WTC11 (cell line): ENCODE results near the gene NAALADL2. TPM values are rescaled to one million over a fixed set of nuclear protein-coding genes. Genes with fewer than 3 reads are reported as not detected.

Experiments
- ATAC-seq: fragments of 200-7000 bp; cut with Tn5 transposase; 2 replicates; pipeline ENCODE4 v1.10.0; 2021; ENCODE audit warnings: mild to moderate bottlenecking, moderate library complexity
- CTCF ChIA-PET: fragments of 300-600 bp; sonication (Branson Sonifier 250); formaldehyde crosslinking; loops from one replicate; lab custom pipeline; 2021; ENCODE audit warnings: antibody characterized with exemption; lab: Charles Lee
- POLR2A ChIA-PET: fragments of 350-600 bp; sonication (Branson Sonifier 250); formaldehyde crosslinking; loops from one replicate; lab custom pipeline; 2021; ENCODE audit warnings: antibody characterized with exemption; lab: Charles Lee
- DNase-seq: peaks from one replicate; pipeline ENCODE4 v3.0.0; 2021; ENCODE audit warnings: low spot score
- H3K27ac Mint-ChIP-seq: 2 replicates; pipeline ENCODE4 v1.8.0; 2021; ENCODE audit warnings: mixed read lengths
- H3K27me3 Mint-ChIP-seq: 2 replicates; pipeline ENCODE4 v1.8.0; 2021; ENCODE audit warnings: low read depth, mild to moderate bottlenecking, moderate library complexity, mixed read lengths
- H3K36me3 Mint-ChIP-seq: 2 replicates; pipeline ENCODE4 v1.8.0; 2021; ENCODE audit warnings: mixed read lengths
- H3K4me1 Mint-ChIP-seq: 2 replicates; pipeline ENCODE4 v1.8.0; 2022; ENCODE audit warnings: mixed read lengths
- H3K4me3 Mint-ChIP-seq: 2 replicates; pipeline ENCODE4 v1.8.0; 2021; ENCODE audit warnings: mild to moderate bottlenecking, moderate library complexity, mixed read lengths
- H3K9me3 Mint-ChIP-seq: 2 replicates; pipeline ENCODE4 v1.8.0; 2021; ENCODE audit warnings: mixed read lengths
- ATF1 ChIP-seq: sonication (generic); formaldehyde crosslinking; IDR thresholded peaks from 2 replicates; pipeline ENCODE4 v1.8.1; 2023; ENCODE audit warnings: mild to moderate bottlenecking, moderate library complexity, missing genetic modification reagents
- CBFB ChIP-seq: sonication (generic); formaldehyde crosslinking; IDR thresholded peaks from 2 replicates; pipeline ENCODE4 v1.8.1; 2022; ENCODE audit warnings: mild to moderate bottlenecking, low read depth, missing genetic modification reagents
- CREM ChIP-seq: sonication (generic); formaldehyde crosslinking; IDR thresholded peaks from 2 replicates; pipeline ENCODE4 v1.8.1; 2022; ENCODE audit warnings: mild to moderate bottlenecking, missing genetic modification reagents, moderate library complexity
- ELF4 ChIP-seq: sonication (generic); formaldehyde crosslinking; IDR thresholded peaks from 2 replicates; pipeline ENCODE4 v1.8.1; 2022; ENCODE audit warnings: low read depth, mild to moderate bottlenecking, moderate library complexity, missing genetic modification reagents
- ESRRA ChIP-seq: sonication (generic); formaldehyde crosslinking; IDR thresholded peaks from 2 replicates; pipeline ENCODE4 v1.8.1; 2022; ENCODE audit warnings: mild to moderate bottlenecking, missing genetic modification reagents, borderline replicate concordance
- FOXK1 ChIP-seq: sonication (generic); formaldehyde crosslinking; IDR thresholded peaks from 2 replicates; pipeline ENCODE4 v1.8.0; 2022; ENCODE audit warnings: mild to moderate bottlenecking, moderate library complexity, missing genetic modification reagents
- FOXP1 ChIP-seq: sonication (generic); formaldehyde crosslinking; IDR thresholded peaks from 2 replicates; pipeline ENCODE4 v1.8.0; 2022; ENCODE audit warnings: missing genetic modification reagents, mild to moderate bottlenecking, moderate library complexity, borderline replicate concordance
- IRF2 ChIP-seq: sonication (generic); formaldehyde crosslinking; IDR thresholded peaks from 2 replicates; pipeline ENCODE4 v1.8.0; 2022; ENCODE audit warnings: low read depth, missing genetic modification reagents, borderline replicate concordance
- JAZF1 ChIP-seq: fragments of 250-450 bp; sonication (Bioruptor Pico); IDR thresholded peaks from 2 replicates; pipeline ENCODE4 v1.9.0; 2021; ENCODE audit warnings: moderate library complexity, mild to moderate bottlenecking, inconsistent platforms
- KAT7 ChIP-seq: sonication (generic); formaldehyde crosslinking; IDR thresholded peaks from 2 replicates; pipeline ENCODE4 v1.8.1; 2023; ENCODE audit warnings: missing genetic modification reagents, mild to moderate bottlenecking, borderline replicate concordance
- MYBL2 ChIP-seq: sonication (generic); formaldehyde crosslinking; IDR thresholded peaks from 2 replicates; pipeline ENCODE4 v1.8.1; 2023; ENCODE audit warnings: mild to moderate bottlenecking, moderate library complexity, missing genetic modification reagents
- NFYB ChIP-seq: sonication (generic); formaldehyde crosslinking; conservative IDR thresholded peaks from 2 replicates; pipeline ENCODE4 v1.8.0; 2022; ENCODE audit warnings: low read depth, missing genetic modification reagents
- SOX15 ChIP-seq: fragments of 250-450 bp; sonication (Bioruptor Pico); IDR thresholded peaks from 2 replicates; pipeline ENCODE4 v1.9.0; 2021; ENCODE audit warnings: mild to moderate bottlenecking
- SP1 ChIP-seq: sonication (generic); formaldehyde crosslinking; conservative IDR thresholded peaks from 2 replicates; pipeline ENCODE4 v1.8.1; 2022; ENCODE audit warnings: missing genetic modification reagents
- ZNF121 ChIP-seq: sonication (generic); formaldehyde crosslinking; IDR thresholded peaks from 2 replicates; pipeline ENCODE4 v1.8.0; 2023; ENCODE audit warnings: missing genetic modification reagents
- ZNF138 ChIP-seq: sonication (generic); formaldehyde crosslinking; conservative IDR thresholded peaks from 2 replicates; pipeline ENCODE4 v1.8.1; 2022; ENCODE audit warnings: mild to moderate bottlenecking, moderate library complexity, missing genetic modification reagents
- ZNF219 ChIP-seq: sonication (generic); formaldehyde crosslinking; IDR thresholded peaks from 2 replicates; pipeline ENCODE4 v1.8.0; 2023; ENCODE audit warnings: missing genetic modification reagents, mild to moderate bottlenecking, borderline replicate concordance
- ZNF416 ChIP-seq: fragments of 250-450 bp; sonication (Bioruptor Pico); IDR thresholded peaks from 2 replicates; pipeline ENCODE4 v1.9.0; 2021; ENCODE audit warnings: mild to moderate bottlenecking, inconsistent platforms
- ZNF671 ChIP-seq: fragments of 250-450 bp; sonication (Bioruptor Pico); IDR thresholded peaks from 2 replicates; pipeline ENCODE4 v1.8.0; 2021; ENCODE audit warnings: mild to moderate bottlenecking
- total RNA-seq: library from RNA; stranded (reverse); gene quantifications from 3 replicates; pipeline ENCODE4 v1.2.3, GENCODE V29; 2021
- TF ChIP-seq, protein P1 (sequence below): fragments of 250-450 bp; sonication (Bioruptor Pico); IDR thresholded peaks from 2 replicates; pipeline ENCODE4 v1.9.0; 2021; ENCODE audit warnings: mild to moderate bottlenecking
- TF ChIP-seq, protein P2 (sequence below): fragments of 250-450 bp; sonication (Bioruptor Pico); IDR thresholded peaks from 2 replicates; pipeline ENCODE4 v1.9.0; 2021; ENCODE audit warnings: mild to moderate bottlenecking, borderline replicate concordance
- TF ChIP-seq, protein P3 (sequence below): sonication (generic); formaldehyde crosslinking; IDR thresholded peaks from 2 replicates; pipeline ENCODE4 v1.8.0; 2023; ENCODE audit warnings: missing genetic modification reagents
- TF ChIP-seq, protein P4 (sequence below): sonication (generic); formaldehyde crosslinking; IDR thresholded peaks from 2 replicates; pipeline ENCODE4 v1.8.1; 2023; ENCODE audit warnings: mild to moderate bottlenecking, missing genetic modification reagents, moderate library complexity
- TF ChIP-seq, protein P5 (sequence below): fragments of 250-450 bp; sonication (Bioruptor Pico); IDR thresholded peaks from 2 replicates; pipeline ENCODE4 v2.1.2; 2022; ENCODE audit warnings: mild to moderate bottlenecking, moderate library complexity
- TF ChIP-seq, protein P6 (sequence below): sonication (generic); formaldehyde crosslinking; IDR thresholded peaks from 2 replicates; pipeline ENCODE4 v1.8.0; 2022; ENCODE audit warnings: mild to moderate bottlenecking, missing genetic modification reagents

The NAALADL2 gene
- total RNA-seq, 1 experiment from 2014 or later: 1.2 TPM

DNA sequence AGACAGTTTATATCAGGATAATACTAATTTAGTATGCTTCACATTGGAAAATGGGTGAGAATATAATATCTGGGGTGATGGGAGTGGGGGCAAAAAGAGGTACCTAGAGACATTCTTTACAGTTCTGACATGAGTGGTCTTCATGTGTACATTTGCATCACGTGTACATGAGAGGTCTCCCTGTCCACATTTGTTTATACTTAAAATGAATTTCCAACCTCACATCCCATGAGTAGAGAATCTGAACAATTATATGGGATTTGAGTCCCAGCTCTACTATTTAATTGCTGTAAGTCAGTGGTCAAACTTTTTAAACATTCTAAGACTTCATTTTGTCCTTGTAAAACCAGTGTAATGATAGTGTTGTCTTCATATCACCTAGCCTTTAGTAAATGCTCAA, 408.4 kb downstream of the NAALADL2 start:
- ATAC-seq (no peak), DNase-seq (no peak)
- ChIA-PET CTCF (no interaction called here), POLR2A (no interaction called here)
- no peaks in the 10 kb centered on the region for H3K36me3 Mint-ChIP-seq
- H3K27ac Mint-ChIP-seq: no peak overlapping the region
- TF ChIP-seq ZNF671 (CRISPR knock-in tag) (no peak), ZNF138 (no peak)
- TF ChIP-seq, protein P1, sequence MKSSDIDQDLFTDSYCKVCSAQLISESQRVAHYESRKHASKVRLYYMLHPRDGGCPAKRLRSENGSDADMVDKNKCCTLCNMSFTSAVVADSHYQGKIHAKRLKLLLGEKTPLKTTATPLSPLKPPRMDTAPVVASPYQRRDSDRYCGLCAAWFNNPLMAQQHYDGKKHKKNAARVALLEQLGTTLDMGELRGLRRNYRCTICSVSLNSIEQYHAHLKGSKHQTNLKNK: no peak
- peaks cover 4% of the 10 kb centered on the region; the same call in 1 of the 2 replicates for H3K4me1 Mint-ChIP-seq
- H3K9me3 Mint-ChIP-seq: no peaks in the 10 kb centered on the region
- H3K27me3 Mint-ChIP-seq: no peaks in the 10 kb centered on the region
- H3K4me3 Mint-ChIP-seq: no peak overlapping the region

DNA sequence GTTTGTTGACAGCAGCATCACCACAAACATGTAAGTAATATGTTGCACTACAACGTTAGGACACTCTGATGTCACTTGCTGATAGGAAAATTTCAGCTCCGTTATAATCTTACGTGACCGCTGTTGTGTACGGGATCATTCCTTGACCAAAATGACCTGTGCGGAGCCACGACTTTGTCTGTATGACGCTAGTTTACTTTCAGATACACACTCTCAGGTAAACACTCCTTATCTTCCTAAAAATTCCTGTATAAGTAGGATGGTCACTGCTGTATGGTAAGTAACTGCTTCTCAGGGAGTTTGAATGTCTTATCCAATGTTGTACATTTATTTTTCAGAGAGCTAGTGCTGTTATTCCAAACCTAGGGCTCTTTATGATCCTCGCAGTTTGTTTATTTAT, 410.3 kb downstream of the NAALADL2 start:
- TF ChIP-seq FOXK1: no peak
- no peak for TF ChIP-seq SOX15 (CRISPR knock-in tag)
- no peak for TF ChIP-seq ATF1 (CRISPR knock-in tag)
- no peak for TF ChIP-seq ESRRA
- TF ChIP-seq JAZF1: no peak
- TF ChIP-seq, protein P2, sequence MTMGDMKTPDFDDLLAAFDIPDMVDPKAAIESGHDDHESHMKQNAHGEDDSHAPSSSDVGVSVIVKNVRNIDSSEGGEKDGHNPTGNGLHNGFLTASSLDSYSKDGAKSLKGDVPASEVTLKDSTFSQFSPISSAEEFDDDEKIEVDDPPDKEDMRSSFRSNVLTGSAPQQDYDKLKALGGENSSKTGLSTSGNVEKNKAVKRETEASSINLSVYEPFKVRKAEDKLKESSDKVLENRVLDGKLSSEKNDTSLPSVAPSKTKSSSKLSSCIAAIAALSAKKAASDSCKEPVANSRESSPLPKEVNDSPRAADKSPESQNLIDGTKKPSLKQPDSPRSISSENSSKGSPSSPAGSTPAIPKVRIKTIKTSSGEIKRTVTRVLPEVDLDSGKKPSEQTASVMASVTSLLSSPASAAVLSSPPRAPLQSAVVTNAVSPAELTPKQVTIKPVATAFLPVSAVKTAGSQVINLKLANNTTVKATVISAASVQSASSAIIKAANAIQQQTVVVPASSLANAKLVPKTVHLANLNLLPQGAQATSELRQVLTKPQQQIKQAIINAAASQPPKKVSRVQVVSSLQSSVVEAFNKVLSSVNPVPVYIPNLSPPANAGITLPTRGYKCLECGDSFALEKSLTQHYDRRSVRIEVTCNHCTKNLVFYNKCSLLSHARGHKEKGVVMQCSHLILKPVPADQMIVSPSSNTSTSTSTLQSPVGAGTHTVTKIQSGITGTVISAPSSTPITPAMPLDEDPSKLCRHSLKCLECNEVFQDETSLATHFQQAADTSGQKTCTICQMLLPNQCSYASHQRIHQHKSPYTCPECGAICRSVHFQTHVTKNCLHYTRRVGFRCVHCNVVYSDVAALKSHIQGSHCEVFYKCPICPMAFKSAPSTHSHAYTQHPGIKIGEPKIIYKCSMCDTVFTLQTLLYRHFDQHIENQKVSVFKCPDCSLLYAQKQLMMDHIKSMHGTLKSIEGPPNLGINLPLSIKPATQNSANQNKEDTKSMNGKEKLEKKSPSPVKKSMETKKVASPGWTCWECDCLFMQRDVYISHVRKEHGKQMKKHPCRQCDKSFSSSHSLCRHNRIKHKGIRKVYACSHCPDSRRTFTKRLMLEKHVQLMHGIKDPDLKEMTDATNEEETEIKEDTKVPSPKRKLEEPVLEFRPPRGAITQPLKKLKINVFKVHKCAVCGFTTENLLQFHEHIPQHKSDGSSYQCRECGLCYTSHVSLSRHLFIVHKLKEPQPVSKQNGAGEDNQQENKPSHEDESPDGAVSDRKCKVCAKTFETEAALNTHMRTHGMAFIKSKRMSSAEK (CRISPR knock-in tag): no peak
- TF ChIP-seq ELF4 (CRISPR knock-in tag): no peak
- TF ChIP-seq FOXP1: no peak
- no peak for TF ChIP-seq ZNF121 (CRISPR knock-in tag)
- TF ChIP-seq, protein P3, sequence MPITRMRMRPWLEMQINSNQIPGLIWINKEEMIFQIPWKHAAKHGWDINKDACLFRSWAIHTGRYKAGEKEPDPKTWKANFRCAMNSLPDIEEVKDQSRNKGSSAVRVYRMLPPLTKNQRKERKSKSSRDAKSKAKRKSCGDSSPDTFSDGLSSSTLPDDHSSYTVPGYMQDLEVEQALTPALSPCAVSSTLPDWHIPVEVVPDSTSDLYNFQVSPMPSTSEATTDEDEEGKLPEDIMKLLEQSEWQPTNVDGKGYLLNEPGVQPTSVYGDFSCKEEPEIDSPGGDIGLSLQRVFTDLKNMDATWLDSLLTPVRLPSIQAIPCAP: no peak
- TF ChIP-seq CBFB (CRISPR knock-in tag): no peak
- TF ChIP-seq, protein P4, sequence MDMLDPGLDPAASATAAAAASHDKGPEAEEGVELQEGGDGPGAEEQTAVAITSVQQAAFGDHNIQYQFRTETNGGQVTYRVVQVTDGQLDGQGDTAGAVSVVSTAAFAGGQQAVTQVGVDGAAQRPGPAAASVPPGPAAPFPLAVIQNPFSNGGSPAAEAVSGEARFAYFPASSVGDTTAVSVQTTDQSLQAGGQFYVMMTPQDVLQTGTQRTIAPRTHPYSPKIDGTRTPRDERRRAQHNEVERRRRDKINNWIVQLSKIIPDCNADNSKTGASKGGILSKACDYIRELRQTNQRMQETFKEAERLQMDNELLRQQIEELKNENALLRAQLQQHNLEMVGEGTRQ (CRISPR knock-in tag): no peak

DNA sequence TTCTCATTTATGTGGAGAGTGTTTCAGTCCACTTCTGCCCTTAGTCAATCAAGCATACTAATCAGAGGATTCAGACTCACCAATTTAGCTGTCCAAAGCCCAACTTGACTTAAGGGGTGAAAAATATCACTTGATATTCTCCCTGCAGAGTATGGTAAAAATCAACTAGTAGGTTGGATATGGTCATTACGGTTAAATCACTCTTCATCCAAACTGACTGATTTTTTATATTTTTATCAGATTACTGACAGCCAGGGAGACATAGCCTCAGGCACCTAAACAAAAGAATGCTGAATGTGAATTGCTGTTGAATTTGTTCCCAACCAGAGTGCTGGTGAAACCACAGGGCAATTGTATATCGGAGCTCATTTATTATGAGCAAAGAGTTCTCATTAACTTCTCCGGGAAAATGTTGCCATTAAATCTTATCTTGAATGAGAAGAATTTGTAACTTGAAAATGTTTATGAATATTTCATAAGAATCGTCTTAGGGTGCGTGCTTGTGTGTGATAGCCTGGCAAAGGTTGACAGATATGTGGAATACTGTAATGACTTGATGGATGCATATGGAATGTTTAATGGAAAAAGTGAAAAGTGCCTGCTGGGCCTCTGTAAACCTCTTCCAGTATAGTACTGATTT, 411.2 kb downstream of the NAALADL2 start:
- ChIA-PET POLR2A (no interaction called here), CTCF (no interaction called here)
- no peak for DNase-seq
- Mint-ChIP-seq H3K27ac (no peak overlapping the region), H3K4me3 (no peak overlapping the region), H3K4me1 (peaks cover 4% of the 10 kb centered on the region; the same call in 1 of the 2 replicates), H3K9me3 (no peaks in the 10 kb centered on the region), H3K27me3 (no peaks in the 10 kb centered on the region), H3K36me3 (no peaks in the 10 kb centered on the region)
- no peak for ATAC-seq
- TF ChIP-seq ZNF416 (CRISPR knock-in tag) (no peak), KAT7 (no peak), ZNF671 (CRISPR knock-in tag) (no peak), SP1 (CRISPR knock-in tag) (no peak), IRF2 (CRISPR knock-in tag) (no peak), MYBL2 (no peak), NFYB (CRISPR knock-in tag) (no peak), CREM (CRISPR knock-in tag) (no peak), ZNF219 (no peak)
- TF ChIP-seq, protein P5, sequence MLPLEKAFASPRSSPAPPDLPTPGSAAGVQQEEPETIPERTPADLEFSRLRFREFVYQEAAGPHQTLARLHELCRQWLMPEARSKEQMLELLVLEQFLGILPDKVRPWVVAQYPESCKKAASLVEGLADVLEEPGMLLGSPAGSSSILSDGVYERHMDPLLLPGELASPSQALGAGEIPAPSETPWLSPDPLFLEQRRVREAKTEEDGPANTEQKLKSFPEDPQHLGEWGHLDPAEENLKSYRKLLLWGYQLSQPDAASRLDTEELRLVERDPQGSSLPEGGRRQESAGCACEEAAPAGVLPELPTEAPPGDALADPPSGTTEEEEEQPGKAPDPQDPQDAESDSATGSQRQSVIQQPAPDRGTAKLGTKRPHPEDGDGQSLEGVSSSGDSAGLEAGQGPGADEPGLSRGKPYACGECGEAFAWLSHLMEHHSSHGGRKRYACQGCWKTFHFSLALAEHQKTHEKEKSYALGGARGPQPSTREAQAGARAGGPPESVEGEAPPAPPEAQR: no peak
- TF ChIP-seq, protein P6, sequence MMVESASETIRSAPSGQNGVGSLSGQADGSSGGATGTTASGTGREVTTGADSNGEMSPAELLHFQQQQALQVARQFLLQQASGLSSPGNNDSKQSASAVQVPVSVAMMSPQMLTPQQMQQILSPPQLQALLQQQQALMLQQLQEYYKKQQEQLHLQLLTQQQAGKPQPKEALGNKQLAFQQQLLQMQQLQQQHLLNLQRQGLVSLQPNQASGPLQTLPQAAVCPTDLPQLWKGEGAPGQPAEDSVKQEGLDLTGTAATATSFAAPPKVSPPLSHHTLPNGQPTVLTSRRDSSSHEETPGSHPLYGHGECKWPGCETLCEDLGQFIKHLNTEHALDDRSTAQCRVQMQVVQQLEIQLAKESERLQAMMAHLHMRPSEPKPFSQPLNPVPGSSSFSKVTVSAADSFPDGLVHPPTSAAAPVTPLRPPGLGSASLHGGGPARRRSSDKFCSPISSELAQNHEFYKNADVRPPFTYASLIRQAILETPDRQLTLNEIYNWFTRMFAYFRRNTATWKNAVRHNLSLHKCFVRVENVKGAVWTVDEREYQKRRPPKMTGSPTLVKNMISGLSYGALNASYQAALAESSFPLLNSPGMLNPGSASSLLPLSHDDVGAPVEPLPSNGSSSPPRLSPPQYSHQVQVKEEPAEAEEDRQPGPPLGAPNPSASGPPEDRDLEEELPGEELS (CRISPR knock-in tag): no peak

More for the DNA sequence above, 410.3 kb downstream of the NAALADL2 start:
- Mint-ChIP-seq H3K9me3 (no peaks in the 10 kb centered on the region), H3K27ac (no peak overlapping the region), H3K4me1 (peaks cover 4% of the 10 kb centered on the region; the same call in 1 of the 2 replicates), H3K27me3 (no peaks in the 10 kb centered on the region), H3K4me3 (no peak overlapping the region), H3K36me3 (no peaks in the 10 kb centered on the region)
- ChIA-PET CTCF (no interaction called here), POLR2A (no interaction called here)
- DNase-seq (no peak), ATAC-seq (no peak)
